HEK293 (cell line): ENCODE data around the gene SRCIN1.

Experiments used
- CTCF ChIA-PET: fragments of 350-600 bp; formaldehyde crosslinking; extraction: SDS; loops from one replicate; lab custom pipeline; 2021; ENCODE audit warnings: antibody characterized with exemption; lab: Yijun Ruan, JAX
- POLR2A ChIA-PET: fragments of 300-600 bp; formaldehyde crosslinking; extraction: SDS; loops from one replicate; lab custom pipeline; 2020; ENCODE audit warnings: antibody characterized with exemption, inconsistent platforms; lab: Yijun Ruan, JAX
- H3K27ac ChIP-seq: fragments of 200-500 bp; sonication (Bioruptor generic); 2 replicates; pipeline ENCODE4 v1.5.1; 2014; ENCODE audit warnings: low read depth, low read length, control low read depth, inconsistent platforms; ENCODE audit errors: extremely low read depth
- H3K36me3 ChIP-seq, 2 experiments: fragments of 200-500 bp in 1 of 2; sonication (Bioruptor generic) in 1 of 2; 1 replicate in 1 of 2; 2 replicates in 1 of 2; pipeline ENCODE4 v1.5.1; 2014 to 2017; ENCODE audit warnings: inconsistent platforms in 2 of 2, low read length in 2 of 2; ENCODE audit not compliant: control insufficient read depth in 2 of 2, insufficient read depth in 1 of 2
- H3K4me1 ChIP-seq: fragments of 200-500 bp; sonication (Bioruptor generic); 2 replicates; pipeline ENCODE4 v1.5.1; 2014; ENCODE audit warnings: mild to moderate bottlenecking, low read length, inconsistent platforms; ENCODE audit not compliant: control insufficient read depth, insufficient read depth
- H3K4me3 ChIP-seq: 2 replicates; pipeline ENCODE4 v1.5.1; 2011; ENCODE audit warnings: low read depth, mild to moderate bottlenecking, control low read depth, low read length, moderate library complexity
- H3K9me3 ChIP-seq: fragments of 200-500 bp; sonication (Bioruptor generic); 2 replicates; pipeline ENCODE4 v1.5.1; 2014; ENCODE audit warnings: low read depth, low read length, inconsistent platforms; ENCODE audit not compliant: control insufficient read depth, insufficient read depth
- MEIS1 ChIP-seq: sonication (generic); formaldehyde crosslinking; IDR thresholded peaks from 2 replicates; pipeline ENCODE4 v1.8.1; 2022; ENCODE audit warnings: missing genetic modification reagents, mild to moderate bottlenecking, borderline replicate concordance
- MYNN ChIP-seq: fragments of 450-650 bp; formaldehyde crosslinking; IDR thresholded peaks from 2 replicates; pipeline ENCODE4 v1.5.1; 2016; ENCODE audit warnings: missing biosample characterization, missing genetic modification characterization, borderline replicate concordance
- OVOL3 ChIP-seq: fragments of 450-650 bp; formaldehyde crosslinking; IDR thresholded peaks from 2 replicates; pipeline ENCODE4 v1.5.1; 2016; ENCODE audit warnings: missing biosample characterization, missing genetic modification characterization
- RBAK ChIP-seq: fragments of 450-650 bp; formaldehyde crosslinking; IDR thresholded peaks from 2 replicates; pipeline ENCODE4 v1.5.1; 2016; ENCODE audit warnings: missing biosample characterization, missing genetic modification characterization
- YY1 ChIP-seq: fragments of 450-650 bp; formaldehyde crosslinking; IDR thresholded peaks from 2 replicates; pipeline ENCODE4 v1.5.1; 2018; ENCODE audit warnings: missing biosample characterization, missing genetic modification characterization
- ZBTB10 ChIP-seq: fragments of 450-650 bp; formaldehyde crosslinking; IDR thresholded peaks from 2 replicates; pipeline ENCODE4 v1.5.1; 2016; ENCODE audit warnings: missing biosample characterization, missing genetic modification characterization
- ZIC2 ChIP-seq: fragments of 450-650 bp; formaldehyde crosslinking; IDR thresholded peaks from 2 replicates; pipeline ENCODE4 v1.5.1; 2016; ENCODE audit warnings: missing biosample characterization, missing genetic modification characterization
- ZNF10 ChIP-seq: fragments of 450-650 bp; formaldehyde crosslinking; IDR thresholded peaks from 2 replicates; pipeline ENCODE4 v1.5.1; 2017; ENCODE audit warnings: missing biosample characterization, missing genetic modification characterization
- ZNF112 ChIP-seq: fragments of 450-650 bp; formaldehyde crosslinking; IDR thresholded peaks from 2 replicates; pipeline ENCODE4 v1.5.0; 2017; ENCODE audit warnings: missing biosample characterization, missing genetic modification characterization
- ZNF146 ChIP-seq: fragments of 450-650 bp; formaldehyde crosslinking; IDR thresholded peaks from 2 replicates; pipeline ENCODE4 v1.5.1; 2016; ENCODE audit warnings: missing biosample characterization, missing genetic modification characterization
- ZNF157 ChIP-seq: fragments of 450-650 bp; formaldehyde crosslinking; IDR thresholded peaks from 2 replicates; pipeline ENCODE4 v1.5.1; 2016; ENCODE audit warnings: missing biosample characterization, missing genetic modification characterization
- ZNF23 ChIP-seq: fragments of 450-650 bp; formaldehyde crosslinking; IDR thresholded peaks from 2 replicates; pipeline ENCODE4 v1.5.1; 2016; ENCODE audit warnings: missing biosample characterization, missing genetic modification characterization, borderline replicate concordance
- ZNF280D ChIP-seq: fragments of 450-650 bp; formaldehyde crosslinking; IDR thresholded peaks from 2 replicates; pipeline ENCODE4 v1.5.1; 2016; ENCODE audit warnings: missing biosample characterization, missing genetic modification characterization
- ZNF398 ChIP-seq: fragments of 450-650 bp; formaldehyde crosslinking; IDR thresholded peaks from 2 replicates; pipeline ENCODE4 v1.5.1; 2017; ENCODE audit warnings: missing biosample characterization, missing genetic modification characterization
- ZNF416 ChIP-seq: fragments of 450-650 bp; formaldehyde crosslinking; IDR thresholded peaks from 2 replicates; pipeline ENCODE4 v1.5.1; 2016; ENCODE audit warnings: missing biosample characterization, missing genetic modification characterization
- ZNF423 ChIP-seq: fragments of 450-650 bp; formaldehyde crosslinking; IDR thresholded peaks from 2 replicates; pipeline ENCODE4 v1.5.1; 2016; ENCODE audit warnings: missing biosample characterization, missing genetic modification characterization
- ZNF426 ChIP-seq: fragments of 450-650 bp; formaldehyde crosslinking; IDR thresholded peaks from 2 replicates; pipeline ENCODE4 v1.5.1; 2017; ENCODE audit warnings: missing biosample characterization, missing genetic modification characterization, mild to moderate bottlenecking, inconsistent platforms, moderate library complexity
- ZNF433 ChIP-seq: fragments of 450-650 bp; formaldehyde crosslinking; IDR thresholded peaks from 2 replicates; pipeline ENCODE4 v1.5.1; 2016; ENCODE audit warnings: missing biosample characterization, missing genetic modification characterization, low read depth
- ZNF48 ChIP-seq: fragments of 450-650 bp; formaldehyde crosslinking; IDR thresholded peaks from 2 replicates; pipeline ENCODE4 v1.5.1; 2016; ENCODE audit warnings: missing biosample characterization, missing genetic modification characterization
- ZNF521 ChIP-seq: fragments of 450-650 bp; formaldehyde crosslinking; IDR thresholded peaks from 2 replicates; pipeline ENCODE4 v1.5.1; 2017; ENCODE audit warnings: missing biosample characterization, mild to moderate bottlenecking, missing genetic modification characterization
- ZNF549 ChIP-seq: fragments of 450-650 bp; IDR thresholded peaks from 2 replicates; pipeline ENCODE4 v1.5.1; 2018; ENCODE audit warnings: missing biosample characterization, missing genetic modification characterization, mild to moderate bottlenecking, inconsistent platforms, moderate library complexity
- ZNF621 ChIP-seq: fragments of 450-650 bp; formaldehyde crosslinking; IDR thresholded peaks from 2 replicates; pipeline ENCODE4 v1.5.1; 2017; ENCODE audit warnings: missing biosample characterization, missing genetic modification characterization
- ZNF629 ChIP-seq: fragments of 450-650 bp; formaldehyde crosslinking; IDR thresholded peaks from 2 replicates; pipeline ENCODE4 v1.5.1; 2017; ENCODE audit warnings: missing biosample characterization, missing genetic modification characterization
- ZNF677 ChIP-seq: fragments of 450-650 bp; IDR thresholded peaks from 2 replicates; pipeline ENCODE4 v1.5.0; 2018; ENCODE audit warnings: missing biosample characterization, mild to moderate bottlenecking, missing genetic modification characterization, moderate library complexity
- ZNF791 ChIP-seq: fragments of 450-650 bp; formaldehyde crosslinking; IDR thresholded peaks from 2 replicates; pipeline ENCODE4 v1.5.1; 2016; ENCODE audit warnings: missing biosample characterization, missing genetic modification characterization
- TF ChIP-seq, protein P1 (sequence below): sonication (generic); formaldehyde crosslinking; IDR thresholded peaks from 2 replicates; pipeline ENCODE4 v1.8.1; 2022; ENCODE audit warnings: mild to moderate bottlenecking, moderate library complexity, missing genetic modification reagents

SRCIN1 gene

GRCh38 chr17:38600416-38600815 lies 5.3 kb downstream of the SRCIN1 start:
- POLR2A ChIA-PET: interaction anchor here (0.8 kb wide), 1 partner anchor 42 kb away, joined by 3 read pairs; no protein-coding TSS in a partner anchor
- Histone ChIP-seq H3K9me3 (no peaks in the 10 kb centered on the region), H3K4me1 (peaks cover 18% of the 10 kb centered on the region), H3K27ac (no peak overlapping the region), H3K36me3 (no peaks in the 10 kb centered on the region), H3K4me3 (no peak overlapping the region)
- CTCF ChIA-PET: interaction anchor here (0.5 to 19.3 kb wide), 7 partner anchors 12 to 635 kb away, joined by 3 to 188 read pairs (median 4); no protein-coding TSS in a partner anchor
- TF ChIP-seq ZNF521 (tag by site-specific recombination) (no peak), ZIC2 (tag by site-specific recombination) (no peak), OVOL3 (no peak), ZBTB10 (tag by site-specific recombination) (no peak), MEIS1 (CRISPR knock-in tag) (no peak), ZNF10 (tag by site-specific recombination) (no peak), ZNF423 (tag by site-specific recombination) (no peak), ZNF629 (no peak), ZNF48 (tag by site-specific recombination) (no peak), ZNF416 (tag by site-specific recombination) (no peak), ZNF621 (tag by site-specific recombination) (no peak), ZNF157 (tag by site-specific recombination) (no peak), ZNF549 (tag by site-specific recombination) (no peak), ZNF791 (tag by site-specific recombination) (no peak), ZNF677 (tag by site-specific recombination) (no peak)
- TF ChIP-seq, protein P1, sequence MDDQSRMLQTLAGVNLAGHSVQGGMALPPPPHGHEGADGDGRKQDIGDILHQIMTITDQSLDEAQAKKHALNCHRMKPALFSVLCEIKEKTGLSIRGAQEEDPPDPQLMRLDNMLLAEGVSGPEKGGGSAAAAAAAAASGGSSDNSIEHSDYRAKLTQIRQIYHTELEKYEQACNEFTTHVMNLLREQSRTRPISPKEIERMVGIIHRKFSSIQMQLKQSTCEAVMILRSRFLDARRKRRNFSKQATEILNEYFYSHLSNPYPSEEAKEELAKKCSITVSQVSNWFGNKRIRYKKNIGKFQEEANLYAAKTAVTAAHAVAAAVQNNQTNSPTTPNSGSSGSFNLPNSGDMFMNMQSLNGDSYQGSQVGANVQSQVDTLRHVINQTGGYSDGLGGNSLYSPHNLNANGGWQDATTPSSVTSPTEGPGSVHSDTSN (CRISPR knock-in tag): no peak

- CTCF ChIA-PET: interaction anchor here (1.2 to 19.3 kb wide), 9 partner anchors 9 to 88 kb away, joined by 4 to 188 read pairs (median 5); no protein-coding TSS in a partner anchor
- TF ChIP-seq YY1 (tag by site-specific recombination): no peak
- no peak for TF ChIP-seq MEIS1 (CRISPR knock-in tag)
- TF ChIP-seq ZNF398 (tag by site-specific recombination): no peak
- no peak for TF ChIP-seq ZNF426 (tag by site-specific recombination)
- no peak for TF ChIP-seq RBAK (tag by site-specific recombination)
- TF ChIP-seq ZNF10 (tag by site-specific recombination): no peak
- no peak for TF ChIP-seq ZNF433 (tag by site-specific recombination)
- no peak for TF ChIP-seq ZNF112 (tag by site-specific recombination)
- TF ChIP-seq ZNF280D: no peak
- TF ChIP-seq ZNF146 (tag by site-specific recombination): no peak
- TF ChIP-seq ZNF48 (tag by site-specific recombination): no peak
- TF ChIP-seq ZIC2 (tag by site-specific recombination): 0 out of 2 replicates have a peak, but pooled peaks have one; percentile 8
- TF ChIP-seq ZNF23 (tag by site-specific recombination): no peak
- no peak for TF ChIP-seq MYNN
These were observed 6.3 kb downstream of the SRCIN1 start for GRCh38 chr17:38599398-38599856.

More at GRCh38 chr17:38599398-38599856, 6.3 kb downstream of the SRCIN1 start:
- Histone ChIP-seq H3K4me3 (no peak overlapping the region), H3K36me3 (no peaks in the 10 kb centered on the region), H3K4me1 (peaks cover 18% of the 10 kb centered on the region), H3K27ac (no peak overlapping the region), H3K9me3 (no peaks in the 10 kb centered on the region)
- POLR2A ChIA-PET: interaction anchor here (1.3 kb wide), 1 partner anchor 42 kb away, joined by 4 read pairs; no protein-coding TSS in a partner anchor
